GM12874 (cell line): Measurements from ENCODE around the gene DYNC1I1.

ENCODE experiments used
- TF ChIP-seq, protein P1 (sequence below): IDR thresholded peaks from 2 replicates; pipeline ENCODE4 v1.5.1; 2011; ENCODE audit warnings: low read depth, mild to moderate bottlenecking, control low read depth, low read length, moderate library complexity; ENCODE audit not compliant: insufficient read depth

DYNC1I1 gene

DNA sequence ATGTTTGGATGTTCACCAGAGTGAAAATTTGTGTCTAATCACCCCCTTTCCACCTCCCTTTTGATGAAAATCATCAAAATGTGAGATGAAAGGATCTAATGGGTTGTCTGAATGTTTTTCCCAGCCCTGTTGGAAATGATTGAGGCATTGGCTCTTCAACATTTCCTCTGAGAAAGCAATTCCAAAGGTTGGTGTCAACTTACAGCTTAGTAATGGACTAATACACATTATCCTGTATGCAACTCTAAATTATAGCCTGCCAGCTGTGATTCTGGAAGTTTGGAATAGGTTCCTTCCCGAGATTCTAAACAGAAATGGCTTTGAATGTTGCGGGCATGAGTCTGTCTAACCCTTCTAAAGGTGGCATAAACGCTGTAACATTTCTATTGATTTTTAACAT, 152.9 kb downstream of the DYNC1I1 start:
- TF ChIP-seq, protein P1, sequence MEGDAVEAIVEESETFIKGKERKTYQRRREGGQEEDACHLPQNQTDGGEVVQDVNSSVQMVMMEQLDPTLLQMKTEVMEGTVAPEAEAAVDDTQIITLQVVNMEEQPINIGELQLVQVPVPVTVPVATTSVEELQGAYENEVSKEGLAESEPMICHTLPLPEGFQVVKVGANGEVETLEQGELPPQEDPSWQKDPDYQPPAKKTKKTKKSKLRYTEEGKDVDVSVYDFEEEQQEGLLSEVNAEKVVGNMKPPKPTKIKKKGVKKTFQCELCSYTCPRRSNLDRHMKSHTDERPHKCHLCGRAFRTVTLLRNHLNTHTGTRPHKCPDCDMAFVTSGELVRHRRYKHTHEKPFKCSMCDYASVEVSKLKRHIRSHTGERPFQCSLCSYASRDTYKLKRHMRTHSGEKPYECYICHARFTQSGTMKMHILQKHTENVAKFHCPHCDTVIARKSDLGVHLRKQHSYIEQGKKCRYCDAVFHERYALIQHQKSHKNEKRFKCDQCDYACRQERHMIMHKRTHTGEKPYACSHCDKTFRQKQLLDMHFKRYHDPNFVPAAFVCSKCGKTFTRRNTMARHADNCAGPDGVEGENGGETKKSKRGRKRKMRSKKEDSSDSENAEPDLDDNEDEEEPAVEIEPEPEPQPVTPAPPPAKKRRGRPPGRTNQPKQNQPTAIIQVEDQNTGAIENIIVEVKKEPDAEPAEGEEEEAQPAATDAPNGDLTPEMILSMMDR = no peak

DNA sequence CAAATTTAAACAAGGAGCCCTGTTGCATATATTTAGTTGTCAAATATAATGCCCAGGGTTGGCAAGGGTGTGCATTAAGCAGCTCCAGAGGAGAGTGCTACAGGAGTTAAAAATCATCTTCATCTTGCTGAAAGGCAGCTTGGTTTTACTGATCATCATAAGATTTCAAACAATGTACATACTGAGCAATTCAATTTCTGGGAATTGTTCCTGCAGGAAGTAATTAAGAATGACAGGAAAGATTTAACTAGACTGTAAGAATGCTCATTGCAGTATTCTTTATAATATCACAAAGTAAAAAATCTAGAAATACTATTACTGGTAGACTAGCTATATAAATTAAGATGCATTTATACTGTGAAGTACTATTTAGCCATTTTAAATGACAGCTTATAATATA, 153.6 kb downstream of the DYNC1I1 start:
- TF ChIP-seq, protein P1 = no peak

DNA sequence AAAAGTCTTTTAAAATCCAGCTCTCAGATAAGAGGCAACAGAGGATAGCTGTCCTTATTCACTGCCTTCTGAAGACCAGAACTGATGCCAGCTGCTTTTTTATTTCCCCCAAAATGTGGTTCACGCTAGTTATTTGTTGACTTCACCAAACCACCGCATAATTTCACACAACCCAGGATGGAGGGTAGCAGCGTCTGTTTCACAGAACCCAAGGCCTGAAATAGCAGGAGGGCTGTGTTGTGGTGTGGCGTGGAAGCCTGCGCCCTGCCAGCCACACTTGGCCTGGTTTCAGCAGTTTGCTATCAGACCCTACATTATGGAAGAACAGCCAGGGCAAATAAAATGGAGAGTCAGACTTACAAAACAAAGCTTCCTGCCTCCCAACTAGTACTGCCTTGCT, 155.4 kb downstream of the DYNC1I1 start:
- TF ChIP-seq, protein P1 = no peak

DNA sequence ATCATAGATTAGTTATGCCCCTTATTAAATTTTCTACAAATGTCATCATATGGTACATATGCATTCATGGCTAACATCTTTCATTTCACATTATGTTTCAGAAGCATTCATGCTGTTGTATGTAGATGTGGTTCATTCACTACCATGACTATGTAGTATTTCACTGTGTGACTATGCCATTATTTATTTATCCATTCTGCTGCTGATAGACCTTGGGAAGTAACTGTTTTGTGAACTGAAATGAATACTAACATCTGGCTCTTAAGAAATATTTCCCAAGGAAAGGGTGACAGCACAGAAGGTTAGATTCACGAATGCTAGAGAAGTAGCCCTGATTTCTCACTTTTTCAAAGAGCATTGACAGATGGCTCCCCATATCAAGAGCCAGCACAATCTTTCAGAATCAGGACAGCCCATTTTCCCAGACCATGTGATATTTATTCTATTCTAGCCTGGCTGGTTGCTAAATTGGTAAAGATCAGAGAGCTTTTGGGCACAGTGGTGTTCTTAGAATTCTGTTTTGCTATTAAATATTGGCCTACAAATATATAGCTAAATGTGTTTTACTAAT, 157.4 kb downstream of the DYNC1I1 start:
- TF ChIP-seq, protein P1 = no peak

DNA sequence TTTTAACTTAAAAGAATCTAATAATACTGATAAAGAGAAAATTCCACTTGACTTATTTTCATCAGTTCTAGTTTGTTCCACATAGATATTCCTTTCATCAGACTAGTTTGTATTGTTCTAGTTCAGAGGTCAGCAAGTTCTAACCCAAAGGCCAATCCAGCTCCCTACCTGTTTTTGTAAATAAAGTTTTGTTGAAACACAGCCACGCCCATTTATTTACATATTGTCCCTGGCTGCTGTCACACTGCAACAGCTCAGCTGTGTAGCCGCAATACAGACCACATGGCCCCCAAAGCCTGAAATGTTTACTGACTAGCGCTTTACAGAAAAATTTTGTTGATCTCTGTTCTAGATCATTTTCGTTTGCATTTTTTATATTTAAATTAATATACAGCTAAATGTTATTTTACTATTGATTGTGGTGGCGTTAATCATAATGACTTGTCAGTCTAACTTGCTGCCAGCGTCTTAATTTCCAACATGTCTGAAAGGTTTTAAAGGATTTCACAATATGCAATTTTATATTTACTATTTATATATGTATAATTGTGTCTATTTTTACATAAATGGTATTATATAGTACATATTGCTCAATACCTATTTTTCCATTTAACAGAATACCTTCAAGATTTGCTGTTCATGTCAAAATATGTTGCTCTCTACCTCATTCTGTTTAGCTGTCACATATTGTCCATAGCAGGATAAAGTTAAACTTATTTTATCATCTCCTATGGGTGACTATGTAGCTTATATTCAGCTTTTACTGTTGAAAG, 159.3 kb downstream of the DYNC1I1 start:
- TF ChIP-seq, protein P1 = no peak

DNA sequence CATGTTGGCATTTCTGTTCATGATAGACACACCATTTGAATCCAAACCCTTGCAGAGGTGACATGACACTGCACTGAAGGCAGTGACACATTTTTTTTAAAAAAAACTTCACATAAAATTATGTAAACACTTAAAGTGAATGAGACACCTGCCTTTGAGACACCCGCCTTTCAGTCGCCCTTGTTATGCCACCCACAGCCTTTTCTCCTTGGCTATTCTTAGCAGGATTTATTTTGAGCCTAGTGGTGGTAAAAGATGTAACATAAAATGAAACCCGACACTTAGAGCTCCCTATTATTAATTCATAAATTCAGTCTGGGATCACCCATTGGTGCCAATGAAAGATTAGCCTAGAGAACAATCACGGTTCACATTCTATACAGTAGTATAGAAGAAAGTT, 161.3 kb downstream of the DYNC1I1 start:
- TF ChIP-seq, protein P1 = no peak

DNA sequence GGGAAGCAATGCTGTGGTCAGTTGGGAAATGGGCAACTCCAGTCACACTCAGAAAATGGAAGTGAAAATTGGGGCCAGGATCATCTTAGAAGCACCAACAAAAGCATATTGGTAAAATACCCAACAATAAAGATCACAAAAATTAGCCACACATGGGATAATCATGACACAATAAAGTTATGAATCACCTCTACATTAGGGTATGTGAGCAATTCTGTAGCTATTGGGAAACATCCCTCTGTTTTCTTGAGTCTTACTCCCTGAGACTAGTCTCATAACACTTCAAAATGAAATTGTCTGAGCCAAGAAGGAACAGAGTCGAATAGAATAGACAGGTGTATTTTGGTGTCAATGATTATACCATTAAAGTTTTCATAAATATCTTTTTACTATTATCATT, 178.3 kb downstream of the DYNC1I1 start:
- TF ChIP-seq, protein P1 = no peak
